ENCODE results near the gene KPNA2.

The KPNA2 gene

DNA sequence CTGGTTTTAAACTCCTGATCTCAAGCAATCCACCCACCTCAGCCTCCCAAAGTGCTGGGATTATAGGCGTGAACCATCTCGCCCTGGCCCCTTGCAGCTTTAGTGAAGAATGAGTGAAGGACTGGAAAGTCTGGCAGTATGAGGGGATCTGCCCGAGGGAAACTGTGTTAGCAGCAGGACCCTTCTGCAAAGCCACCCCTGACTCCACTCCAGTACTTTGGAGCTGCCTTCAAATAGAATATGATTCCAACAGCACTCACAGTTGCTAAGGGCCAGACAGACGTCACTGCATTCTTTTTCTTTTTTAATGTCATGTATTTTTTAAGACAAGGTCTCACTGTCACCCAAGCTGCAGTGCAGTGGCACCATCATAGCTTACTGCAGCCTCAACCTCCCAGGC is 52.3 kb downstream of the KPNA2 start:
- H3K9me3 ChIP-seq (replicated peaks in 1 of 11): no peaks in the 10 kb centered on the region
- peak overlapping the region; percentile 69 to 100 (median 94) for H3K4me2 ChIP-seq
- peak overlapping the region in 9 of 11 experiments; percentile 54 to 81 (median 75); a peak in 17 of 22 replicates for H3K9ac ChIP-seq
- H3K36me3 ChIP-seq: no peaks in the 10 kb centered on the region
- H4K20me1 ChIP-seq: no peaks in the 10 kb centered on the region
- peaks cover 36 to 58% (median 51%) of the 10 kb centered on the region in 10 experiments for H3K4me1 ChIP-seq
- peak overlapping the region in 9 of 11 experiments; percentile 71 to 95 (median 88); a peak in 18 of 22 replicates for H3K27ac ChIP-seq
- peak overlapping the region in 5 of 10 experiments; percentile 37 to 54 (median 49); a peak in 8 of 20 replicates for H3K4me3 ChIP-seq
- peaks cover 0 to 17% (median 0%) of the 10 kb centered on the region in 11 experiments; a peak in 4 of 22 replicates for H3K27me3 ChIP-seq
- no peak for TF ChIP-seq Cebpa-rat (IDR thresholded peaks at IDR 0.05)

DNA sequence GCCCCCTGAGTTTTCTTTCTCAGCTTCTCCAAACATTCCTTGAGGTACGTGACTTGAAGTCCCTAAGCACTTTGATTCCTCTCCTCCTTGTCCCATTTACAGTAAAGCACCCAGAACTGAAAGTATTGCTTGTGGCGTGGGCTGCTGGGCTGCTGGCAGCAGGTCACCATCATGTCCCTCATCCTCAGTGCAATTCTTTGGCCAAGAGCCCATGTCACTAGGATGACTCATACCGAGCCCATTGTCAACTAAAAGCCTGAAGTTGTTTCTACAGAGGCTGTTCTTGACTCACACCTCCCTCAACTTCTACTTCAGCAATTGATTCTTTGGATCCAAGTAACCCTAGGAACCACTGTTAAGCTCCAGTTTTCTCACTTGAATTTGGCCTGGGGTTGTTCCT is 54.3 kb downstream of the KPNA2 start:
- H4K20me1 ChIP-seq: no peaks in the 10 kb centered on the region
- peaks cover 0 to 17% (median 0%) of the 10 kb centered on the region in 11 experiments; a peak in 4 of 22 replicates for H3K27me3 ChIP-seq
- peaks cover 35 to 57% (median 51%) of the 10 kb centered on the region in 10 experiments for H3K4me1 ChIP-seq
- TF ChIP-seq Cebpa-rat (IDR thresholded peaks at IDR 0.05): no peak
- no peak overlapping the region for H3K9ac ChIP-seq
- H3K4me3 ChIP-seq: no peak overlapping the region
- peak overlapping the region in 8 of 11 experiments; percentile 17 to 98 (median 66); a peak in 16 of 22 replicates for H3K4me2 ChIP-seq
- no peak overlapping the region; a peak in 1 of 22 replicates for H3K27ac ChIP-seq
- no peaks in the 10 kb centered on the region for H3K9me3 ChIP-seq (replicated peaks in 1 of 11)
- H3K36me3 ChIP-seq: no peaks in the 10 kb centered on the region

DNA sequence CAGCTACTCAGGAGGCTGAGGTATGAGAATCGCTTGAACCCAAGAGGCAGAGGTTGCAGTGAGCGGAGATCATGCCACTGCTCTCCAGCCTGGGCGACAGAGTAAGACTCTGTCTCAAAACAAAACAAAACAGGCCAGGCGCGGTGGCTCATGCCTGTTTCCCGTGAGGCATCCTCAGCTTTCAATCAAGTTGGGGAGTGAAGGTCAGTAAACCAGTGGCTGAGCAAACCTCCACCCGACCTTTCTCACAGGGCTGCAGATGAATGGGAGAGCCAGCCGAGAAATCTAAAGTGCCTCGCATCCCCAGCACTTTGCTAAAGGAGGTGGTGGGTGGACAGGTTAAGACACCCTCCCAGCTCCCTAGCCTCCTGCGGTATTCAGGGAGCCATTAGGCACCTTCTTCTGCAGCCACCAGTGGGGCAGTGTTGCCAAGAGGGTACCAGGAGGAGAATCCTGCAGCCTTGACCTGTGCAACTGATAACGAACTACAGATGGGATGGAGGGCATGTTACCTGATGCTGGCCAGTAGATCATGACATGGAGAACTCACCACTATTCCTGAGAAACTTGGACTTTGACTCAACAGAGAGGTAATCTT is 59.0 kb downstream of the KPNA2 start:
- no peak overlapping the region for H3K27ac ChIP-seq
- no peak overlapping the region for H3K4me2 ChIP-seq

DNA sequence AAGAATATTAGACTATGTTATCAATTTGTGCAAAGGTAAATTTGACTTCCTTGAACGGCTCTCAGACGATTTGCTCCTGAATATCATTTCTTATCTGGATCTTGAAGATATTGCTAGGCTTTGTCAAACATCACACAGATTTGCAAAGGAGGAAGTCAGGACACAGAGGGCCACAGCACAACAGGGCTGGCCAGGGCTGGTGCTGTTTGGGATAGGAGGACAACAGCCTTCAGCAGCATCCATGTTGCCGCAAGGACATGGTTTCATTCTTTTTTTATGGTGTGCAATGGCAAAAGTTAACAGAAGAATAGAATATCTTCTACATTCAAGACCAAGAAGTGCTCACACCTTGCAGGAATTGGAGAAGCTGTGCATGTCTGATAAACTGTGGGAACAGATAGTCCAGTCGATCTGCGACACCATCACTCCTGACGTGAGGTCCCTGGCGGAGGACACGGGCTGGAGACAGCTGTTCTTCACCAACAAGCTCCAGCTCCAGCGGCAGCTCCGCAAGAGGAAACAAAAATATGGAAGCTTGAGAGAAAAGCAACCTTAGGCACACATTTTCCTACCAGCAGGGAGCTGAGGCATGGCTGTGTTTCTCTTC is 59.8 kb downstream of the KPNA2 start:
- Histone ChIP-seq H3K4me2 (no peak overlapping the region), H3K4me1 (peaks cover 0 to 4% (median 0%) of the 10 kb centered on the region in 10 experiments; a peak in 7 of 20 replicates), H3K27ac (no peak overlapping the region), H3K9me3 (replicated peaks in 1 of 11) (peaks cover 8 to 16% (median 12%) of the 10 kb centered on the region in 11 experiments; a peak in 21 of 22 replicates), H3K4me3 (no peak overlapping the region), H4K20me1 (no peaks in the 10 kb centered on the region), H3K27me3 (peaks cover 4 to 15% (median 11%) of the 10 kb centered on the region in 11 experiments; a peak in 21 of 22 replicates), H3K36me3 (0 out of 22 replicates have a peak, but pooled peaks cover 0 to under 1% (median 0%) of the 10 kb centered on the region in 11 experiments), H3K9ac (no peak overlapping the region)
- TF ChIP-seq Cebpa-rat (IDR thresholded peaks at IDR 0.05): no peak

More for the DNA sequence above, 59.0 kb downstream of the KPNA2 start:
- Histone ChIP-seq H3K36me3 (no peaks in the 10 kb centered on the region), H3K9me3 (replicated peaks in 1 of 11) (peaks cover under 1 to 8% (median 5%) of the 10 kb centered on the region in 11 experiments; a peak in 14 of 22 replicates), H3K4me3 (no peak overlapping the region), H3K4me1 (peaks cover 0 to 11% (median 7%) of the 10 kb centered on the region in 10 experiments; a peak in 13 of 20 replicates), H3K27me3 (peaks cover 0 to 11% (median 4%) of the 10 kb centered on the region in 11 experiments; a peak in 14 of 22 replicates), H4K20me1 (no peaks in the 10 kb centered on the region), H3K9ac (no peak overlapping the region)
- no peak for TF ChIP-seq Cebpa-rat (IDR thresholded peaks at IDR 0.05)

DNA sequence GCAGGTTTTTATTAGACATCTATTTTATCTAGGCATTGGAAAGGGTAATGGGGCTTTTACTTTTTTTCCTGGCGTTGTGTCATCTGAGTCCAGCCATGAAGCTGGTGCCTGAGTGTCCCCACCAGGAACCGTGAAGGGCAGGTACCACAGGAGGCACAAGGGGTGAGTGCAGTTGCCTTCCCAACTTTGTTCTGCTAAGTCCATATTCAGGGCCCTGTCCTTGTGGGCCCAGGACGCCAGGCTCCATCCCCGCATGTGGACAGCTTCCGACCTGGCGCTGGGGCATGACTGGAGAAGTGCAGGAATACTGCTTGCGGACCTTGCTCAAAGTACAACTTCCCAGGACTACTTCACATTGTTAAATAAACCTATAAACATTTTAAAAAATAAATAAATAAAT is 60.6 kb downstream of the KPNA2 start:
- Histone ChIP-seq H3K36me3 (peaks cover 0 to 5% (median 0%) of the 10 kb centered on the region in 11 experiments; a peak in 2 of 22 replicates), H3K4me1 (no peaks in the 10 kb centered on the region), H4K20me1 (0 out of 22 replicates have a peak, but pooled peaks cover 0 to 3% (median 0%) of the 10 kb centered on the region in 11 experiments), H3K27ac (no peak overlapping the region), H3K9ac (no peak overlapping the region), H3K27me3 (peaks cover 12 to 23% (median 19%) of the 10 kb centered on the region in 11 experiments), H3K4me3 (no peak overlapping the region), H3K4me2 (no peak overlapping the region), H3K9me3 (replicated peaks in 1 of 11) (peaks cover 9 to 24% (median 19%) of the 10 kb centered on the region in 11 experiments; a peak in 21 of 22 replicates)
- TF ChIP-seq Cebpa-rat (IDR thresholded peaks at IDR 0.05): no peak
